SIG-M5 (cell line): ENCODE results near the gene WNK1.
"Not testable (repeated sequence)": the region's sequence is repeated elsewhere in the genome, so short reads cannot be mapped to it uniquely, and the experiment has no call there.

Experiments used
- DNase-seq: peaks from one replicate; lab custom pipeline; 2025; lab: John Stamatoyannopoulos, UW

The WNK1 gene

GRCh38 chr12:779745-780734, 27.7 kb downstream of the WNK1 start:
- no peak for DNase-seq

- no peak for DNase-seq
These were observed 28.5 kb downstream of the WNK1 start for GRCh38 chr12:780750-781379.

- DNase-seq, result no peak
These were observed 33.3 kb downstream of the WNK1 start for GRCh38 chr12:785706-786105.

- DNase-seq, result no peak
These were observed 35.9 kb downstream of the WNK1 start for GRCh38 chr12:788288-788687.

- DNase-seq, result not testable (repeated sequence)
These were observed 36.4 kb downstream of the WNK1 start for GRCh38 chr12:788762-789161.

GRCh38 chr12:789852-790563, 37.6 kb downstream of the WNK1 start:
- no peak for DNase-seq

GRCh38 chr12:790608-791007, 38.2 kb downstream of the WNK1 start:
- no peak for DNase-seq

GRCh38 chr12:793037-793436, 40.7 kb downstream of the WNK1 start:
- no peak for DNase-seq

GRCh38 chr12:793711-794110, 41.3 kb downstream of the WNK1 start:
- DNase-seq, result no peak

GRCh38 chr12:795305-795704, 42.9 kb downstream of the WNK1 start:
- DNase-seq, result no peak

GRCh38 chr12:800401-800800, 48.0 kb downstream of the WNK1 start:
- DNase-seq, result no peak

GRCh38 chr12:802242-803120, 50.1 kb downstream of the WNK1 start:
- no peak for DNase-seq

GRCh38 chr12:805022-805632, 52.7 kb downstream of the WNK1 start:
- DNase-seq, result no peak

GRCh38 chr12:806200-806791, 53.9 kb downstream of the WNK1 start:
- DNase-seq, result no peak

GRCh38 chr12:807041-807735, 54.8 kb downstream of the WNK1 start:
- DNase-seq, result no peak

GRCh38 chr12:810116-810515, 57.7 kb downstream of the WNK1 start:
- DNase-seq, result no peak

GRCh38 chr12:810671-811415, 58.5 kb downstream of the WNK1 start:
- DNase-seq, result no peak

GRCh38 chr12:812950-813349, 60.6 kb downstream of the WNK1 start:
- no peak for DNase-seq

- not testable (repeated sequence) for DNase-seq
These were observed 65.1 kb downstream of the WNK1 start for GRCh38 chr12:817456-817855.
